KBM-7 (cell line): ENCODE results near the gene NARF.

ENCODE experiments used
- DNase-seq: peaks from one replicate; pipeline ENCODE4 v3.0.0-alpha.2; 2015
- in situ Hi-C: fragments of 300-500 bp; cut with MboI; formaldehyde crosslinking; loops from 2 replicates; pipeline ENCODE4 v1.14.3; 2020; ENCODE audit warnings: low sequenced_read_pairs, low pct_unique_long_range_greater_than_20kb, mixed read lengths

Gene NARF

GRCh38 chr17:82463925-82464566, 5.5 kb downstream of the NARF start:
- in situ Hi-C loops = no loop called here
- DNase-seq = no peak

GRCh38 chr17:82464567-82464929, 6.0 kb downstream of the NARF start:
- in situ Hi-C loops = no loop called here
- no peak for DNase-seq

GRCh38 chr17:82465023-82465603, 6.6 kb downstream of the NARF start:
- DNase-seq = no peak
- in situ Hi-C loops = no loop called here

GRCh38 chr17:82468692-82469091, 10.2 kb downstream of the NARF start:
- no peak for DNase-seq
- in situ Hi-C loops = no loop called here

- in situ Hi-C loops = no loop called here
- no peak for DNase-seq
These were observed 11.5 kb downstream of the NARF start for GRCh38 chr17:82470065-82470464.

- no peak for DNase-seq
- in situ Hi-C loops = loop anchor here (25.0 kb wide), 1 partner anchor 113 kb away; no protein-coding TSS in a partner anchor
These were observed 15.9 kb downstream of the NARF start for GRCh38 chr17:82474223-82475010.

- DNase-seq = peak; percentile 91
- in situ Hi-C loops = loop anchor here (25.0 kb wide), 1 partner anchor 112 kb away; no protein-coding TSS in a partner anchor
These were observed 16.9 kb downstream of the NARF start for GRCh38 chr17:82475458-82475857.

GRCh38 chr17:82477934-82478333, 19.4 kb downstream of the NARF start:
- no peak for DNase-seq
- in situ Hi-C loops = loop anchor here (25.0 kb wide), 1 partner anchor 109 kb away; no protein-coding TSS in a partner anchor

GRCh38 chr17:82479602-82480001, 21.1 kb downstream of the NARF start:
- in situ Hi-C loops = loop anchor here (25.0 kb wide), 1 partner anchor 108 kb away; no protein-coding TSS in a partner anchor
- no peak for DNase-seq

- in situ Hi-C loops = loop anchor here (25.0 kb wide), 1 partner anchor 107 kb away; no protein-coding TSS in a partner anchor
These were observed 21.8 kb downstream of the NARF start for GRCh38 chr17:82480318-82480717.

GRCh38 chr17:82483204-82483660, 24.7 kb downstream of the NARF start:
- in situ Hi-C loops = loop anchor here (25.0 kb wide), 1 partner anchor 104 kb away; no protein-coding TSS in a partner anchor
- no peak for DNase-seq

More at GRCh38 chr17:82480318-82480717, 21.8 kb downstream of the NARF start:
- no peak for DNase-seq

GRCh38 chr17:82483836-82484235, 25.3 kb downstream of the NARF start:
- DNase-seq = no peak
- in situ Hi-C loops = loop anchor here (25.0 kb wide), 1 partner anchor 103 kb away; no protein-coding TSS in a partner anchor

GRCh38 chr17:82486231-82487094, 27.9 kb downstream of the NARF start:
- DNase-seq = no peak
- in situ Hi-C loops = loop anchor here (25.0 kb wide), 1 partner anchor 101 kb away; no protein-coding TSS in a partner anchor

GRCh38 chr17:82487910-82488309, 29.4 kb downstream of the NARF start:
- DNase-seq = no peak
- in situ Hi-C loops = loop anchor here (25.0 kb wide), 1 partner anchor 99 kb away; no protein-coding TSS in a partner anchor

- no peak for DNase-seq
- in situ Hi-C loops = loop anchor here (25.0 kb wide), 1 partner anchor 98 kb away; no protein-coding TSS in a partner anchor
These were observed 30.6 kb downstream of the NARF start for GRCh38 chr17:82489117-82489516.

- in situ Hi-C loops = loop anchor here (25.0 kb wide), 1 partner anchor 97 kb away; no protein-coding TSS in a partner anchor
- DNase-seq = no peak
These were observed 31.4 kb downstream of the NARF start for GRCh38 chr17:82489851-82490511.

- no peak for DNase-seq
- in situ Hi-C loops = loop anchor here (25.0 kb wide), 1 partner anchor 97 kb away; no protein-coding TSS in a partner anchor
These were observed 32.1 kb downstream of the NARF start for GRCh38 chr17:82490512-82491195.

- DNase-seq = no peak
- in situ Hi-C loops = loop anchor here (25.0 kb wide), 1 partner anchor 96 kb away; no protein-coding TSS in a partner anchor
These were observed 32.6 kb downstream of the NARF start for GRCh38 chr17:82491196-82491530.
